ENCODE measurements around the gene MAML3. TPM values are rescaled to one million over a fixed set of nuclear protein-coding genes. Genes with fewer than 3 reads are reported as not detected.

Gene MAML3
- total RNA-seq, 2 donors from 2014 or later = 29.2 to 32.2 TPM

DNA sequence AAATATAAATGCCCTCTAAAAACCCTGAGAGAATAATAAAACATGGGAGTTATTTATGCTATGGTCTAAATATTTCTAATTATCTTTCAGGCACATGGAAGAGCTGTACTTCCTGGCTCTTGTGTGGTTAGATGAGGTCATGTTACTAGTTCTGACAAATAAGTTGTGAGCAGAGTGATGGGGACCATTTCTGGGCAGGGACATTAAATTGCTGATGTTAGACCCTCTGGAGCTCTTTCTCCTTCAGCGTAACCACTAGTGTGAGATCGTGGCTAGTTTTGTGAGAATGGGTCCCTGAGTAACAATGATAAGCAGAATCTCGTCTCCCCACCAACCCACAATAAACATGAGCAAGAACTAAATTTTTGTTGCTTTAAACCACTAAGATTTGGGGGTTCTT, 108.0 kb downstream of the MAML3 start:
- TF ChIP-seq, protein P1, sequence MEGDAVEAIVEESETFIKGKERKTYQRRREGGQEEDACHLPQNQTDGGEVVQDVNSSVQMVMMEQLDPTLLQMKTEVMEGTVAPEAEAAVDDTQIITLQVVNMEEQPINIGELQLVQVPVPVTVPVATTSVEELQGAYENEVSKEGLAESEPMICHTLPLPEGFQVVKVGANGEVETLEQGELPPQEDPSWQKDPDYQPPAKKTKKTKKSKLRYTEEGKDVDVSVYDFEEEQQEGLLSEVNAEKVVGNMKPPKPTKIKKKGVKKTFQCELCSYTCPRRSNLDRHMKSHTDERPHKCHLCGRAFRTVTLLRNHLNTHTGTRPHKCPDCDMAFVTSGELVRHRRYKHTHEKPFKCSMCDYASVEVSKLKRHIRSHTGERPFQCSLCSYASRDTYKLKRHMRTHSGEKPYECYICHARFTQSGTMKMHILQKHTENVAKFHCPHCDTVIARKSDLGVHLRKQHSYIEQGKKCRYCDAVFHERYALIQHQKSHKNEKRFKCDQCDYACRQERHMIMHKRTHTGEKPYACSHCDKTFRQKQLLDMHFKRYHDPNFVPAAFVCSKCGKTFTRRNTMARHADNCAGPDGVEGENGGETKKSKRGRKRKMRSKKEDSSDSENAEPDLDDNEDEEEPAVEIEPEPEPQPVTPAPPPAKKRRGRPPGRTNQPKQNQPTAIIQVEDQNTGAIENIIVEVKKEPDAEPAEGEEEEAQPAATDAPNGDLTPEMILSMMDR (conservative IDR thresholded peaks at IDR 0.05) = no peak
- Mint-ChIP-seq H3K36me3 (ENCODE audit: low read depth) (peaks cover 4% of the 10 kb centered on the region), H3K9me3 (no peaks in the 10 kb centered on the region), H3K4me1 (peaks cover 50% of the 10 kb centered on the region), H3K4me3 (no peak overlapping the region), H3K27me3 (ENCODE audit: insufficient read depth) (no peaks in the 10 kb centered on the region), H3K27ac (peak overlapping the region; percentile 26)
- Histone ChIP-seq H3K36me3 (ENCODE audit: control insufficient read depth, insufficient read depth, low read length) (peaks cover 4% of the 10 kb centered on the region), H3K9ac (ENCODE audit: extremely low read depth, low read length, poor library complexity, severe bottlenecking) (no peak overlapping the region), H3K27me3 (ENCODE audit: control insufficient read depth, insufficient read depth, low read length, poor library complexity, severe bottlenecking) (no peaks in the 10 kb centered on the region), H3K27ac (ENCODE audit: low read depth, low read length) (no peak overlapping the region), H3K4me3 (ENCODE audit: low read length) (no peak overlapping the region), H3K4me1 (ENCODE audit: control insufficient read depth, insufficient read depth, low read length) (peaks cover 32% of the 10 kb centered on the region), H3K9me3 (ENCODE audit: control insufficient read depth, low read length) (no peaks in the 10 kb centered on the region)
- WGBS, 2 experiments (ENCODE audit: insufficient coverage in 1 of 2, insufficient read length in 1 of 2) = 85% methylated on average over 3 of the region's 3 CpGs; no CpG with 5 or more reads in 1 of the 2 experiments
- DNase-seq = no peak

DNA sequence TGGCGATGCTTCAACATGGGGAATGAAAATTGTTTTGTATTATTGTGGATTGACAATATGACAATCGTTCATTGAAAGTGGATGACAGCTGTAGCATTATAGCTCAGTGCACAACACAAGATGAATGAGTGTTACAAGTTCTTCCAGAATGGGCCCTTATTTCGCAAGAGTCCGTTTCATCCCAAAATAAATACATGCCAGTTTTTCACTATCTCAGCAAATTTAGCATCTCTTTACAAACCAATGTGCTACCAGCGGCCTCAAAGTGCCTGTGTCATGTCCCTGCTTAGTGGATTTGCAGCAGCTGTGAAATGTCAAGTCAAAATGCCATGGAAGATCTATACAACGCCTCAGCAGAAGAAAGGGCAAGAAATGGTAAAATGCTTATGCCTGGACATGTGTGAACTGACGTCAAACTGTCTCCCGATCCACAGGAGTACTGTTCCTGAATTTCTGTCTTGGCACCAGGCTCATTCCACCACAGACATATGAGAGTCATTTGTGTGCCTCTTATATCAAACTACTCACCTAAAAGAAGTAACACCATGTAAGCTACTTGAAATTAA, 109.6 kb downstream of the MAML3 start:
- H3K27me3 ChIP-seq (ENCODE audit: control insufficient read depth, insufficient read depth, low read length, poor library complexity, severe bottlenecking) = no peaks in the 10 kb centered on the region
- Mint-ChIP-seq H3K27ac (no peak overlapping the region), H3K4me3 (no peak overlapping the region), H3K27me3 (ENCODE audit: insufficient read depth) (no peaks in the 10 kb centered on the region), H3K9me3 (no peaks in the 10 kb centered on the region), H3K4me1 (peaks cover 42% of the 10 kb centered on the region), H3K36me3 (ENCODE audit: low read depth) (peaks cover 4% of the 10 kb centered on the region)
- DNase-seq = no peak
- H3K36me3 ChIP-seq (ENCODE audit: control insufficient read depth, insufficient read depth, low read length) = peaks cover 4% of the 10 kb centered on the region
- no peaks in the 10 kb centered on the region for H3K9me3 ChIP-seq (ENCODE audit: control insufficient read depth, low read length)
- H3K4me1 ChIP-seq (ENCODE audit: control insufficient read depth, insufficient read depth, low read length) = peaks cover 25% of the 10 kb centered on the region
- H3K9ac ChIP-seq (ENCODE audit: extremely low read depth, low read length, poor library complexity, severe bottlenecking) = no peak overlapping the region
- 92 to 95% methylated on average over 8 of the region's 8 CpGs for WGBS, 2 experiments (ENCODE audit: insufficient coverage in 1 of 2, insufficient read length in 1 of 2)
- H3K4me3 ChIP-seq (ENCODE audit: low read length) = no peak overlapping the region
- TF ChIP-seq, protein P1 (conservative IDR thresholded peaks at IDR 0.05) = no peak
- H3K27ac ChIP-seq (ENCODE audit: low read depth, low read length) = no peak overlapping the region

DNA sequence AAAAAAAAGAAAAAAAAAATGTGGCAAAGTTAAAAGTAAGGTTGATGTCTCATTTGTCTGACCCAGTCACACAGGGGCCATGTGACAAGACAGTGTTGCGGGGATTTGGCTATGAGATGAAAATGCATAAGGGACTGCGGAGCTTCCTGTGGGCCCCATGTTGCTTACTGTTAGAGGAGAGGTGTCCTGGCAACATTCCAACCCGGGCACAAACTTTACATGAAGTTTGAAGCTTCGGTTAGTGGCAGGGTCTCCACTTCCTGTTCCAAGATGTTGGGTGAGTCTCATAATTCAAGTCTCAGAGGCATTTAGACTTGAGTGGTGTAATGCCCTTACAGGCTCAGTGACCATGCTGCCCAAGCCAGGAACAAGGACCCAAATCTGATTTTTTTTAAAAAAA, 111.3 kb downstream of the MAML3 start:
- H3K4me3 ChIP-seq (ENCODE audit: low read length) = no peak overlapping the region
- no peaks in the 10 kb centered on the region for H3K9me3 ChIP-seq (ENCODE audit: control insufficient read depth, low read length)
- no peak overlapping the region for H3K27ac Mint-ChIP-seq
- TF ChIP-seq, protein P1 (conservative IDR thresholded peaks at IDR 0.05) = no peak
- peaks cover 36% of the 10 kb centered on the region for H3K4me1 Mint-ChIP-seq
- H3K9me3 Mint-ChIP-seq = no peaks in the 10 kb centered on the region
- no peaks in the 10 kb centered on the region for H3K27me3 Mint-ChIP-seq (ENCODE audit: insufficient read depth)
- peaks cover 4% of the 10 kb centered on the region for H3K36me3 ChIP-seq (ENCODE audit: control insufficient read depth, insufficient read depth, low read length)
- no peak overlapping the region for H3K9ac ChIP-seq (ENCODE audit: extremely low read depth, low read length, poor library complexity, severe bottlenecking)
- peaks cover 20% of the 10 kb centered on the region for H3K4me1 ChIP-seq (ENCODE audit: control insufficient read depth, insufficient read depth, low read length)
- H3K4me3 Mint-ChIP-seq = no peak overlapping the region
- no peak overlapping the region for H3K27ac ChIP-seq (ENCODE audit: low read depth, low read length)
- no peak for DNase-seq
- H3K27me3 ChIP-seq (ENCODE audit: control insufficient read depth, insufficient read depth, low read length, poor library complexity, severe bottlenecking) = no peaks in the 10 kb centered on the region
- WGBS, 2 experiments (ENCODE audit: insufficient coverage in 1 of 2, insufficient read length in 1 of 2) = 76 to 85% methylated on average over 4 of the region's 4 CpGs
- H3K36me3 Mint-ChIP-seq (ENCODE audit: low read depth) = peaks cover 4% of the 10 kb centered on the region
